ENCODE data around the gene SGCA. TPM values are rescaled to one million over a fixed set of nuclear protein-coding genes. Genes with fewer than 3 reads are reported as not detected.
A peak's percentile ranks its signal among the peaks of the same experiment; 100 is the strongest.

Gene SGCA
- total and polyA plus RNA-seq, 2 of the 13 experiments (the other 11 are each of a cell fraction or from before 2014, with no cell fraction given): not detected

DNA sequence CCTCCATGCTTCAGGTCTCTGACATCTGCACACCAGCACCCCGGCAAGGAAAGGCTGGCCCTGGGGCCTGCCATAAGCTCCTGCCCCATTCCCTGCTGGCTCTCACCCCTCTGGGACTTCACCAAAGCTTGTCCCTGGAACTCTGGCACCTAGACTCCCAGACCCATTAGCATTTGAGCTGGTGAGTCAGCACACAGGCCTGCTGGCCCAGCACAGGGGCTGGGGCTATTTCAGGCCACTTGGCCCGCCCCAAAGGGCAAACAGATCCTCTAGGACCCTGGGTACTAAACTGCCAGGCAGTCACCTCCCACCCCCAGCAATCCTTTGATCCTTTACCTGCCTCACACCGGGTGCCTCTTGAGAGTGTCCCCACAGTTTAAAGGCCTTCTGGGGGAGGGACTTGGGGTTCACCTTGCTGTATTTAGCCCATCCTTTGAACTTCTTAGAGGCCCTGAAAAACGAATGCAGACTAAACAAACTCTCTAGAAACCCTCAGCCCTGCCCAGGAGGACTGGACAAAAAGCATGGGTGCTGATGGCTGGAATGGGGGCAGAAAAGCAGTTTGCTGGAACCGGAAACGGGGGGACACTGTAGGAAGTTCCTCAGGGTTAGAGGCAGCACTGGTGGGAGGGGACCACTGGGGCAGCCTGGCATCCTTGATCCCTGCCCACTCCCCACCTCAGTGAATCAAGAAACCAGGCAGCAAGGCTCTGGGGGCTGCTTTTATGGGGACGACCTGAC is 32.6 kb upstream of the SGCA start (continued):
- TF ChIP-seq ZNF883 (CRISPR knock-in tag; IDR thresholded peaks at IDR 0.05; ENCODE audit: not compliant biosample characterization) (no peak), SOX5 (CRISPR knock-in tag; IDR thresholded peaks at IDR 0.05; ENCODE audit: borderline replicate concordance) (no peak; the same call in 1 of the 2 replicates), ZNF331 (CRISPR knock-in tag; IDR thresholded peaks at IDR 0.05) (peak; percentile 30; the same call in 1 of the 2 replicates), ZFP37 (CRISPR knock-in tag; IDR thresholded peaks at IDR 0.05; ENCODE audit: borderline replicate concordance) (no peak), ZNF674 (CRISPR knock-in tag; IDR thresholded peaks at IDR 0.05; ENCODE audit: low read depth) (no peak), KLF9 (CRISPR knock-in tag; IDR thresholded peaks at IDR 0.05; ENCODE audit: low read depth) (no peak), ZNF672 (CRISPR knock-in tag; IDR thresholded peaks at IDR 0.05) (no peak), SMAD9 (CRISPR knock-in tag; IDR thresholded peaks at IDR 0.05) (no peak), STAG1 (CRISPR knock-in tag; IDR thresholded peaks at IDR 0.05) (no peak), ZNF776 (CRISPR knock-in tag; IDR thresholded peaks at IDR 0.05) (no peak), IRF2 (CRISPR knock-in tag; IDR thresholded peaks at IDR 0.05) (no peak), ZC3H4 (CRISPR knock-in tag; IDR thresholded peaks at IDR 0.05; ENCODE audit: borderline replicate concordance) (no peak), MAFK (conservative IDR thresholded peaks at IDR 0.05 in 1 of 2, IDR thresholded peaks at IDR 0.05 in 1 of 2; ENCODE audit: low read length in 2 of 2) (peak; percentile 27 to 69; a peak in 3 of 4 replicates), ZSCAN22 (CRISPR knock-in tag; IDR thresholded peaks at IDR 0.05) (no peak), GATAD1 (CRISPR knock-in tag; IDR thresholded peaks at IDR 0.05) (no peak), KAT8 (CRISPR knock-in tag; IDR thresholded peaks at IDR 0.05) (peak; percentile 42), RBAK (CRISPR knock-in tag; IDR thresholded peaks at IDR 0.05) (no peak), MED8 (CRISPR knock-in tag; IDR thresholded peaks at IDR 0.05; ENCODE audit: insufficient replicate concordance) (no peak)
- TF ChIP-seq, protein P1, sequence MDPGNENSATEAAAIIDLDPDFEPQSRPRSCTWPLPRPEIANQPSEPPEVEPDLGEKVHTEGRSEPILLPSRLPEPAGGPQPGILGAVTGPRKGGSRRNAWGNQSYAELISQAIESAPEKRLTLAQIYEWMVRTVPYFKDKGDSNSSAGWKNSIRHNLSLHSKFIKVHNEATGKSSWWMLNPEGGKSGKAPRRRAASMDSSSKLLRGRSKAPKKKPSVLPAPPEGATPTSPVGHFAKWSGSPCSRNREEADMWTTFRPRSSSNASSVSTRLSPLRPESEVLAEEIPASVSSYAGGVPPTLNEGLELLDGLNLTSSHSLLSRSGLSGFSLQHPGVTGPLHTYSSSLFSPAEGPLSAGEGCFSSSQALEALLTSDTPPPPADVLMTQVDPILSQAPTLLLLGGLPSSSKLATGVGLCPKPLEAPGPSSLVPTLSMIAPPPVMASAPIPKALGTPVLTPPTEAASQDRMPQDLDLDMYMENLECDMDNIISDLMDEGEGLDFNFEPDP (CRISPR knock-in tag; conservative IDR thresholded peaks at IDR 0.05): no peak
- TF ChIP-seq, protein P2, sequence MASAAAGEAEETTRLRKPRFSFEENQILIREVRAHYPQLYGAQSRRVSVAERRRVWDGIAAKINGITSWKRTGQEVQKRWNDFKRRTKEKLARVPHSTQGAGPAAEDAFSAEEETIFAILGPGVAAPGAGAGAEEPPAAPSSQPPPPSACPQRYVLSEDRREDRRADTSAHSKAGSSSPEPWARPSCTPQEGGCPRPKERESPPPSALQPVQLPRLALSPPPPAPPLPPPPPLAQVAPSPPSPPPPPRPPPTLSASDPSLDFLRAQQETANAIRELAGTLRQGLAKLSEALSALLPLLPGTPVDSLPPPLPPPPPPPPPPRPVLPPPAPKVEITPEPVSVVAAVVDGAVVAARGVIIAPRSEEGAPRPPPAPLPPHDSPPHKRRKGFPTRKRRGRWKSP (CRISPR knock-in tag; IDR thresholded peaks at IDR 0.05): no peak
- TF ChIP-seq, protein P3, sequence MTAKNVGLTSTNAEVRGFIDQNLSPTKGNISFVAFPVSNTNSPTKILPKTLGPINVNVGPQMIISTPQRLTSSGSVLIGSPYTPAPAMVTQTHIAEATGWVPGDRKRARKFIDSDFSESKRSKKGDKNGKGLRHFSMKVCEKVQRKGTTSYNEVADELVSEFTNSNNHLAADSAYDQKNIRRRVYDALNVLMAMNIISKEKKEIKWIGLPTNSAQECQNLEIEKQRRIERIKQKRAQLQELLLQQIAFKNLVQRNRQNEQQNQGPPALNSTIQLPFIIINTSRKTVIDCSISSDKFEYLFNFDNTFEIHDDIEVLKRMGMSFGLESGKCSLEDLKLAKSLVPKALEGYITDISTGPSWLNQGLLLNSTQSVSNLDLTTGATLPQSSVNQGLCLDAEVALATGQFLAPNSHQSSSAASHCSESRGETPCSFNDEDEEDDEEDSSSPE (CRISPR knock-in tag; IDR thresholded peaks at IDR 0.05): no peak
- TF ChIP-seq, protein P4, sequence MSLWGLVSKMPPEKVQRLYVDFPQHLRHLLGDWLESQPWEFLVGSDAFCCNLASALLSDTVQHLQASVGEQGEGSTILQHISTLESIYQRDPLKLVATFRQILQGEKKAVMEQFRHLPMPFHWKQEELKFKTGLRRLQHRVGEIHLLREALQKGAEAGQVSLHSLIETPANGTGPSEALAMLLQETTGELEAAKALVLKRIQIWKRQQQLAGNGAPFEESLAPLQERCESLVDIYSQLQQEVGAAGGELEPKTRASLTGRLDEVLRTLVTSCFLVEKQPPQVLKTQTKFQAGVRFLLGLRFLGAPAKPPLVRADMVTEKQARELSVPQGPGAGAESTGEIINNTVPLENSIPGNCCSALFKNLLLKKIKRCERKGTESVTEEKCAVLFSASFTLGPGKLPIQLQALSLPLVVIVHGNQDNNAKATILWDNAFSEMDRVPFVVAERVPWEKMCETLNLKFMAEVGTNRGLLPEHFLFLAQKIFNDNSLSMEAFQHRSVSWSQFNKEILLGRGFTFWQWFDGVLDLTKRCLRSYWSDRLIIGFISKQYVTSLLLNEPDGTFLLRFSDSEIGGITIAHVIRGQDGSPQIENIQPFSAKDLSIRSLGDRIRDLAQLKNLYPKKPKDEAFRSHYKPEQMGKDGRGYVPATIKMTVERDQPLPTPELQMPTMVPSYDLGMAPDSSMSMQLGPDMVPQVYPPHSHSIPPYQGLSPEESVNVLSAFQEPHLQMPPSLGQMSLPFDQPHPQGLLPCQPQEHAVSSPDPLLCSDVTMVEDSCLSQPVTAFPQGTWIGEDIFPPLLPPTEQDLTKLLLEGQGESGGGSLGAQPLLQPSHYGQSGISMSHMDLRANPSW (CRISPR knock-in tag; IDR thresholded peaks at IDR 0.05; ENCODE audit: borderline replicate concordance): no peak
- TF ChIP-seq, protein P5, sequence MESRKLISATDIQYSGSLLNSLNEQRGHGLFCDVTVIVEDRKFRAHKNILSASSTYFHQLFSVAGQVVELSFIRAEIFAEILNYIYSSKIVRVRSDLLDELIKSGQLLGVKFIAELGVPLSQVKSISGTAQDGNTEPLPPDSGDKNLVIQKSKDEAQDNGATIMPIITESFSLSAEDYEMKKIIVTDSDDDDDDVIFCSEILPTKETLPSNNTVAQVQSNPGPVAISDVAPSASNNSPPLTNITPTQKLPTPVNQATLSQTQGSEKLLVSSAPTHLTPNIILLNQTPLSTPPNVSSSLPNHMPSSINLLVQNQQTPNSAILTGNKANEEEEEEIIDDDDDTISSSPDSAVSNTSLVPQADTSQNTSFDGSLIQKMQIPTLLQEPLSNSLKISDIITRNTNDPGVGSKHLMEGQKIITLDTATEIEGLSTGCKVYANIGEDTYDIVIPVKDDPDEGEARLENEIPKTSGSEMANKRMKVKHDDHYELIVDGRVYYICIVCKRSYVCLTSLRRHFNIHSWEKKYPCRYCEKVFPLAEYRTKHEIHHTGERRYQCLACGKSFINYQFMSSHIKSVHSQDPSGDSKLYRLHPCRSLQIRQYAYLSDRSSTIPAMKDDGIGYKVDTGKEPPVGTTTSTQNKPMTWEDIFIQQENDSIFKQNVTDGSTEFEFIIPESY (CRISPR knock-in tag; IDR thresholded peaks at IDR 0.05): no peak
